Measurements from ENCODE around the gene HLX. TPM values are rescaled to one million over a fixed set of nuclear protein-coding genes. Genes with fewer than 3 reads are reported as not detected.

The HLX gene
- total and polyA plus RNA-seq, 9 of the 15 experiments (the other 6 are each of a cell fraction or from before 2014, with no cell fraction given), result 0.10 to 3.0 (median 1.6) TPM

- WGBS (ENCODE audit: insufficient coverage, low coverage, missing lambda C conversion rate), result 18% methylated on average over 1 of the region's 1 CpG
- peaks cover 0 to 22% of the 10 kb centered on the region in 2 experiments; a peak in 1 of 5 replicates for H3K4me1 ChIP-seq (replicated peaks in 1 of 2; ENCODE audit: control insufficient read depth in 2 of 2, insufficient read depth in 2 of 2, low read length in 2 of 2)
- peaks cover 56 to 88% of the 10 kb centered on the region in 2 experiments for H3K27me3 ChIP-seq (ENCODE audit: control insufficient read depth in 2 of 2, insufficient read depth in 2 of 2, low read length in 2 of 2)
- no peak for FAIRE-seq
- no peak overlapping the region for H3K4me3 ChIP-seq
- BruUV-seq (replicated peaks), result no TSS peak
- H3K4me2 ChIP-seq (ENCODE audit: insufficient read depth, low read length), result no peak overlapping the region
- no peak for DNase-seq (ENCODE audit: extremely low read depth in 1 of 4, low spot score in 3 of 4)
- H3K79me2 ChIP-seq (ENCODE audit: control insufficient read depth, insufficient read depth, low read length), result no peaks in the 10 kb centered on the region
- no peaks in the 10 kb centered on the region for H3K9me1 ChIP-seq (ENCODE audit: control insufficient read depth, insufficient read depth, low read length)
- in situ Hi-C loops (cut with MboI) (no loop called here), intact Hi-C loops (cut with micrococcal nuclease) (no loop called here)
- H3K27ac ChIP-seq (ENCODE audit: extremely low read depth, low read depth, low read length), result no peak overlapping the region
- H3K36me3 ChIP-seq (ENCODE audit: control insufficient read depth, insufficient read depth, low read length), result no peaks in the 10 kb centered on the region
- no peak overlapping the region for H3K9ac ChIP-seq (ENCODE audit: insufficient read depth in 1 of 2, low read depth in 2 of 2, low read length in 2 of 2)
- no peaks in the 10 kb centered on the region for H3K9me3 ChIP-seq (replicated peaks; ENCODE audit: control insufficient read depth, insufficient read depth, low read depth, low read length)
- ChIA-PET CTCF (ENCODE audit: low intra/inter-chr PET ratio) (no interaction called here), POLR2A (no interaction called here)
- ATAC-seq, result no peak
- no peaks in the 10 kb centered on the region for H4K20me1 ChIP-seq (replicated peaks; ENCODE audit: control insufficient read depth, insufficient read depth, low read length)
- no peak overlapping the region for H2AFZ ChIP-seq (ENCODE audit: low read depth, low read length)
- TF ChIP-seq RREB1 (CRISPR knock-in tag; IDR thresholded peaks at IDR 0.05) (no peak), FOXA3 (CRISPR knock-in tag; conservative IDR thresholded peaks at IDR 0.05 in 1 of 2, IDR thresholded peaks at IDR 0.05 in 1 of 2) (no peak), ZNF277 (CRISPR knock-in tag; IDR thresholded peaks at IDR 0.05; ENCODE audit: borderline replicate concordance) (no peak), MTA1 (IDR thresholded peaks at IDR 0.05; ENCODE audit: borderline replicate concordance) (no peak), SAP30 (IDR thresholded peaks at IDR 0.05; ENCODE audit: borderline replicate concordance, insufficient read depth, low read depth, low read length, poor library complexity, severe bottlenecking) (no peak), MBD1 (CRISPR knock-in tag; IDR thresholded peaks at IDR 0.05) (no peak), TRIM28 (IDR thresholded peaks at IDR 0.05) (no peak), MBD2 (IDR thresholded peaks at IDR 0.05; ENCODE audit: borderline replicate concordance, low read depth) (no peak), HMBOX1 (IDR thresholded peaks at IDR 0.05) (no peak), E2F3 (CRISPR knock-in tag; IDR thresholded peaks at IDR 0.05) (no peak)
These were observed 11.4 kb downstream of the HLX start for GRCh38 chr1:220890602-220891001.

Data from K562 (cell line).